KMS-11 (cell line): ENCODE data around the gene CASP8AP2.
"Not testable (repeated sequence)": the region's sequence is repeated elsewhere in the genome, so short reads cannot be mapped to it uniquely, and the experiment has no call there.

Experiments
- H2AFZ ChIP-seq: fragments of 200-600 bp; sonication (generic); 2 replicates; pipeline ENCODE4 v1.6.1; 2016; ENCODE audit warnings: antibody characterized with exemption, mixed run types, low read depth
- H3K27ac ChIP-seq: fragments of 200-600 bp; sonication (generic); 2 replicates; pipeline ENCODE4 v1.6.1; 2016; ENCODE audit warnings: mild to moderate bottlenecking, mixed run types
- H3K27me3 ChIP-seq: fragments of 200-600 bp; sonication (generic); 2 replicates; pipeline ENCODE4 v1.6.1; 2017; ENCODE audit warnings: mild to moderate bottlenecking, low read depth, mixed run types, moderate library complexity; ENCODE audit not compliant: insufficient read depth
- H3K36me3 ChIP-seq: fragments of 200-600 bp; sonication (generic); 2 replicates; pipeline ENCODE4 v1.6.1; 2017; ENCODE audit warnings: mild to moderate bottlenecking, mixed run types; ENCODE audit not compliant: insufficient read depth
- H3K4me1 ChIP-seq: fragments of 200-600 bp; sonication (generic); 2 replicates; pipeline ENCODE4 v1.6.1; 2016; ENCODE audit warnings: mild to moderate bottlenecking, low read depth, mixed run types; ENCODE audit not compliant: poor library complexity, severe bottlenecking
- H3K4me2 ChIP-seq: fragments of 200-600 bp; sonication (generic); 2 replicates; pipeline ENCODE4 v1.7.0; 2016; ENCODE audit warnings: mild to moderate bottlenecking, mixed run types
- H3K4me3 ChIP-seq: fragments of 200-600 bp; sonication (generic); IDR thresholded peaks from 2 replicates; pipeline ENCODE4 v1.6.1; 2017; ENCODE audit warnings: low read depth, low read length, mixed read lengths; ENCODE audit not compliant: insufficient read depth
- H3K79me2 ChIP-seq: fragments of 200-600 bp; sonication (generic); 2 replicates; pipeline ENCODE4 v1.6.1; 2016; ENCODE audit warnings: low read depth, mixed run types; ENCODE audit not compliant: insufficient read depth
- H3K9ac ChIP-seq: fragments of 200-600 bp; sonication (generic); 2 replicates; pipeline ENCODE4 v1.6.1; 2016; ENCODE audit warnings: mild to moderate bottlenecking, mixed run types
- H4K20me1 ChIP-seq: fragments of 200-600 bp; sonication (generic); 2 replicates; pipeline ENCODE4 v1.6.1; 2016; ENCODE audit warnings: mild to moderate bottlenecking, mixed run types; ENCODE audit not compliant: insufficient read depth
- CTCF ChIP-seq: fragments of 200-600 bp; sonication (generic); conservative IDR thresholded peaks from 2 replicates; pipeline ENCODE4 v1.6.1; 2017; ENCODE audit warnings: low read depth, mild to moderate bottlenecking, antibody characterized with exemption, low read length, moderate library complexity, mixed read lengths

The CASP8AP2 gene

DNA sequence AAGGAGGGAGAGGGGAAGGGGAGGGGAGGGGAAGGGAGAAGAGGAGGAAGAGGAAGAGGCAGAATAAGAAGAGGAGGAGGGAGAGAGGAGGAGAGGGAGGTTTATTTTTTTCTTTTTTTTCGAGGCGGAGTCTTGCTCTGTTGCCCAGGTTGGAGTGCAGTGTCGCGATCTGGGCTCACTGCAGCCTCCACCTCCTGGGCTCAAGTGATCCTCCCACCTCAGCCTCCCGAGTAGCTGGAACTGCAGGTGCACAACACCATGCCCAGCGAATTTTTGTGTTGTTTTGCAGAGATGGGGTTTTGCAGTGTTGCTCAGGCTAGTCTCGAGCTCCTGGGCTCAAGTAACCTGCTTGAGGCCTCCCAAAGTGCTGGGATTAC, 58.4 kb downstream of the CASP8AP2 start:
- no peak overlapping the region for H3K4me2 ChIP-seq
- no peak overlapping the region for H3K4me3 ChIP-seq
- H3K36me3 ChIP-seq = no peaks in the 10 kb centered on the region
- H3K27ac ChIP-seq = no peak overlapping the region
- H4K20me1 ChIP-seq = no peaks in the 10 kb centered on the region
- H3K9ac ChIP-seq = no peak overlapping the region
- TF ChIP-seq CTCF = no peak
- no peaks in the 10 kb centered on the region for H3K27me3 ChIP-seq
- no peaks in the 10 kb centered on the region for H3K79me2 ChIP-seq
- H3K4me1 ChIP-seq = no peaks in the 10 kb centered on the region
- H2AFZ ChIP-seq = no peak overlapping the region

DNA sequence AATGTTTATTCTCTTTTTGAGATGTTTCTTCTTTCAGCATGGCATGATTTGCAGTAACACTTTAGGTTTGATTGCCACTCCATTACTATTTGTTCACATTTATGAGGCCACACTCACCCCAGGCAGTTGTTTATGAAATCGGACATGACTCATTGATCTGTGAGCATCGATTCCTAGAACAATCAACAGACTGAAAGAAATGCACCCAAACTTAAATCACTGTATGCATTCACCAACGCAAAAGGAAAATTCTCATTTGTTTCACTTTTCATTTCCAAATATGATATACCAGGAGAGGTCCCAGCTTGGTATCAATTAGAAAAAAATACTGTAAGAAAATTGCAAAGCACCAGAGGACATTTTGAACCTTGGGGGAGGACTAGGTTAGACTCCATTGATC, 59.2 kb downstream of the CASP8AP2 start:
- H3K36me3 ChIP-seq = no peaks in the 10 kb centered on the region
- TF ChIP-seq CTCF = no peak
- no peaks in the 10 kb centered on the region for H3K4me1 ChIP-seq
- H3K4me2 ChIP-seq = no peak overlapping the region
- no peak overlapping the region for H3K9ac ChIP-seq
- H3K27me3 ChIP-seq = no peaks in the 10 kb centered on the region
- H3K27ac ChIP-seq = no peak overlapping the region
- no peaks in the 10 kb centered on the region for H4K20me1 ChIP-seq
- no peaks in the 10 kb centered on the region for H3K79me2 ChIP-seq
- H3K4me3 ChIP-seq = no peak overlapping the region
- no peak overlapping the region for H2AFZ ChIP-seq

GRCh38 chr6:89890845-89891528, 61.3 kb downstream of the CASP8AP2 start:
- not testable (repeated sequence) for H4K20me1 ChIP-seq, H3K4me2 ChIP-seq, H2AFZ ChIP-seq, H3K27ac ChIP-seq, H3K4me1 ChIP-seq, H3K27me3 ChIP-seq, H3K4me3 ChIP-seq, H3K36me3 ChIP-seq, H3K79me2 ChIP-seq, H3K9ac ChIP-seq

- not testable (repeated sequence) for H3K4me2 ChIP-seq, H3K9ac ChIP-seq, H4K20me1 ChIP-seq, H3K27ac ChIP-seq, H3K79me2 ChIP-seq, H3K27me3 ChIP-seq, H3K4me1 ChIP-seq, H3K36me3 ChIP-seq, H3K4me3 ChIP-seq, H2AFZ ChIP-seq
Measured at GRCh38 chr6:89892577-89892976, 62.9 kb downstream of the CASP8AP2 start.

- no peak for TF ChIP-seq CTCF
Measured at GRCh38 chr6:89894169-89894568, 64.5 kb downstream of the CASP8AP2 start, which contains the start of gene GJA10. Gene GJA10 (plus strand): TSS chr6:89894469. CDS start chr6:89894469, 0 bp downstream.

More at GRCh38 chr6:89894169-89894568, 64.5 kb downstream of the CASP8AP2 start, which contains the start of gene GJA10:
- Histone ChIP-seq H3K9ac (no peak within 1 kb of the TSS), H3K36me3 (no peaks in the 10 kb centered on the region), H3K27me3 (no peaks in the 10 kb centered on the region), H3K79me2 (no peaks in the 10 kb centered on the region), H2AFZ (no peak within 1 kb of the TSS), H3K4me3 (no peak within 1 kb of the TSS), H3K4me2 (no peak within 1 kb of the TSS), H3K4me1 (no peaks in the 10 kb centered on the region), H3K27ac (no peak within 1 kb of the TSS), H4K20me1 (no peaks in the 10 kb centered on the region)
